GM13976 (cell line): ENCODE results near the gene ATXN1L.
"Not testable (repeated sequence)": the region's sequence is repeated elsewhere in the genome, so short reads cannot be mapped to it uniquely, and the experiment has no call there.

ENCODE experiments used
- DNase-seq: peaks from one replicate; pipeline ENCODE4 v3.0.0; 2012; ENCODE audit warnings: low spot score
- in situ Hi-C: fragments of 300-500 bp; cut with MboI; formaldehyde crosslinking; loops from one replicate; pipeline ENCODE4 v1.12.0; 2022; ENCODE audit warnings: low sequenced_read_pairs, mixed read lengths, inconsistent platforms; ENCODE audit not compliant: unreplicated experiment
- TF ChIP-seq, protein P1 (sequence below): IDR thresholded peaks from 2 replicates; pipeline ENCODE4 v1.5.1; 2012; ENCODE audit warnings: borderline replicate concordance, mild to moderate bottlenecking; ENCODE audit not compliant: insufficient read depth; ENCODE audit errors: extremely low read depth, missing control alignments, control extremely low read depth

ATXN1L gene, protein sequence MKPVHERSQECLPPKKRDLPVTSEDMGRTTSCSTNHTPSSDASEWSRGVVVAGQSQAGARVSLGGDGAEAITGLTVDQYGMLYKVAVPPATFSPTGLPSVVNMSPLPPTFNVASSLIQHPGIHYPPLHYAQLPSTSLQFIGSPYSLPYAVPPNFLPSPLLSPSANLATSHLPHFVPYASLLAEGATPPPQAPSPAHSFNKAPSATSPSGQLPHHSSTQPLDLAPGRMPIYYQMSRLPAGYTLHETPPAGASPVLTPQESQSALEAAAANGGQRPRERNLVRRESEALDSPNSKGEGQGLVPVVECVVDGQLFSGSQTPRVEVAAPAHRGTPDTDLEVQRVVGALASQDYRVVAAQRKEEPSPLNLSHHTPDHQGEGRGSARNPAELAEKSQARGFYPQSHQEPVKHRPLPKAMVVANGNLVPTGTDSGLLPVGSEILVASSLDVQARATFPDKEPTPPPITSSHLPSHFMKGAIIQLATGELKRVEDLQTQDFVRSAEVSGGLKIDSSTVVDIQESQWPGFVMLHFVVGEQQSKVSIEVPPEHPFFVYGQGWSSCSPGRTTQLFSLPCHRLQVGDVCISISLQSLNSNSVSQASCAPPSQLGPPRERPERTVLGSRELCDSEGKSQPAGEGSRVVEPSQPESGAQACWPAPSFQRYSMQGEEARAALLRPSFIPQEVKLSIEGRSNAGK

DNA sequence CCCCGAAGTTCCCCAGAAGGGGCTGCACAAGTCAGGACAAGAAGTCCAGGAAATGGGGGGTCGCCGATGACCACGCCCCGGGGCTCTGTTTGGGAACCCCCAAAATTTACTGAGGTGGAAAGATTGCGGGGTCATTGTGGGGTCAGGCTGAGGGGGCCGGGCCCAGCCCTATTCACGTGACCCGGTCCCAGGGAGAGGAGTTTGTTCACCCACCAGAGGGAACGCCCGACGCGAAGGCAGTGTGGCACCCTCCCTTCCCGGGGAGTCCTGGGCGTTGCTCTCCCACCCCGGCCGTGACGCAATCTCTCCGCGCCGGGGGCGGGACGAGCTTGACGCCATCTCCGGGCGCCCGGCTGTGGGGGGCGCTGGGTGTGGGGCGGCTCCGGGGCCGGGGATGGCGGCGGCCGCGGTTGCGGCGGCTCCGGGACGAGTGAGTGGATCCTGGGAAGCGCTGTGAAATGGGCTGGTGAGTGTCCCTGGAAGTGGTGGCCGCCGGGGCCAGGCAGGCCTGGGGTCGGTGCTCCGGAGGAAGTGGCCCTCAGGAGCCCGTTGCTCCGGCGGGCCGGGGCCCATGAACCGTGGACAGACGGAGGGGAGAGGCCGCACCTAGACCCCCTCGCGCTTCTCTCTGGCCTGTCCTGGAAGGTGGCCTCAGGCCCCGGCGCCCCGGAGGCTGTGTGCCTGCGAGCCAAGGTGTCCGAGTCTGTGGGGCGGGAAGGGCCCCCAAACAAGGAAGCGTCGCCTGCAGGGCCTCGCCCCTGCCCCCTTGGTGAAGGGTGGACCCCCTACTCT lies at the start of gene ATXN1L:
Gene ATXN1L, plus strand, starts transcription at position 338 of the 792 bp plus-strand sequence. CDS start 3,765 bp downstream, outside the sequence.
- in situ Hi-C loops: no loop called here
- peak; percentile 98 for DNase-seq
- TF ChIP-seq, protein P1, sequence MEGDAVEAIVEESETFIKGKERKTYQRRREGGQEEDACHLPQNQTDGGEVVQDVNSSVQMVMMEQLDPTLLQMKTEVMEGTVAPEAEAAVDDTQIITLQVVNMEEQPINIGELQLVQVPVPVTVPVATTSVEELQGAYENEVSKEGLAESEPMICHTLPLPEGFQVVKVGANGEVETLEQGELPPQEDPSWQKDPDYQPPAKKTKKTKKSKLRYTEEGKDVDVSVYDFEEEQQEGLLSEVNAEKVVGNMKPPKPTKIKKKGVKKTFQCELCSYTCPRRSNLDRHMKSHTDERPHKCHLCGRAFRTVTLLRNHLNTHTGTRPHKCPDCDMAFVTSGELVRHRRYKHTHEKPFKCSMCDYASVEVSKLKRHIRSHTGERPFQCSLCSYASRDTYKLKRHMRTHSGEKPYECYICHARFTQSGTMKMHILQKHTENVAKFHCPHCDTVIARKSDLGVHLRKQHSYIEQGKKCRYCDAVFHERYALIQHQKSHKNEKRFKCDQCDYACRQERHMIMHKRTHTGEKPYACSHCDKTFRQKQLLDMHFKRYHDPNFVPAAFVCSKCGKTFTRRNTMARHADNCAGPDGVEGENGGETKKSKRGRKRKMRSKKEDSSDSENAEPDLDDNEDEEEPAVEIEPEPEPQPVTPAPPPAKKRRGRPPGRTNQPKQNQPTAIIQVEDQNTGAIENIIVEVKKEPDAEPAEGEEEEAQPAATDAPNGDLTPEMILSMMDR: no peak

DNA sequence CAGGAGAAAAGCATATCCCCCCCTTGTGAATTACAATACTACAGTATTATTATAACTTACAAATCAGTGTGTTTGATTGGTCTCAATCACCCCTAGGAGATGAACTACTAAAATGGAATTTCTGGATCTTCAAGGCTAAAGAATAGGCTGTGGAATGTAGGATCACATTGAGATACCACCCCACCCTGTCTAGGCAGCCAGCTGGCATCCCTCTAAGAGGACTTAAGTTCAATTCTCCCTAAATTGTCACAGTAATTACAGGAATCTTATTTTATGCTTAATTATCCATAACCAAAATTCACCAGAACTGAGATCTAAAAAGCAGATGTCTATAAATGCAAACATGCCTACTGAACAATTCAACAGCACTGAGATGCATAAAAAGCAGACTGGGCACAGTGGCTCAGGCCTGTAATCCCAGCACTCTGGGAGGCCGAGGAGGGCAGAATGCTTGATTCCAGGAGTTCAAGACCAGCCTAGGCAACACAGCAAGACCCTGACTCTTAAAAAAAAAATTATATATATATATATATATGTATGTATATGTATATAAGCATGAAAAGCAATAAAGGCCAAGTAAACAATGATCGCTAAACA lies 49.2 kb upstream of the ATXN1L start:
- no peak for DNase-seq
- TF ChIP-seq, protein P1: no peak
- in situ Hi-C loops: no loop called here

DNA sequence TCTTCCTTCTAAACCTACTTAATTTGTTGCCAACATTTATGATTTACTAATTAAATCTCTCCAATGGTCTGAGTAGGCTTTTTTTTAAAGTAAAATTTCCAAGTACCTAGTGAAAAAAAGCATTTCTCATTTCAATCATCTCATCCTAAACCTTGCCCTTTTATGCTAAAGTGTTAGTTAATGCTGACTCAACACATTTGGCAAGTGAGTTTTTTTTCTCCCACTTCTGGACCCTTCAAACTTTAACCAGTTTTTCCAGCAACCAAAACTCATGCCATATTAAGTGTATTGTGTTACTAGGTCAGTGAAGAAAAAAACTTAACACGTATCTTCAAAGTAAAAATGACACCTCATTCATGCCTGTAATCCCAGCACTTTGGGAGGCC lies 42.5 kb upstream of the ATXN1L start:
- no peak for DNase-seq
- TF ChIP-seq, protein P1: no peak
- in situ Hi-C loops: no loop called here

DNA sequence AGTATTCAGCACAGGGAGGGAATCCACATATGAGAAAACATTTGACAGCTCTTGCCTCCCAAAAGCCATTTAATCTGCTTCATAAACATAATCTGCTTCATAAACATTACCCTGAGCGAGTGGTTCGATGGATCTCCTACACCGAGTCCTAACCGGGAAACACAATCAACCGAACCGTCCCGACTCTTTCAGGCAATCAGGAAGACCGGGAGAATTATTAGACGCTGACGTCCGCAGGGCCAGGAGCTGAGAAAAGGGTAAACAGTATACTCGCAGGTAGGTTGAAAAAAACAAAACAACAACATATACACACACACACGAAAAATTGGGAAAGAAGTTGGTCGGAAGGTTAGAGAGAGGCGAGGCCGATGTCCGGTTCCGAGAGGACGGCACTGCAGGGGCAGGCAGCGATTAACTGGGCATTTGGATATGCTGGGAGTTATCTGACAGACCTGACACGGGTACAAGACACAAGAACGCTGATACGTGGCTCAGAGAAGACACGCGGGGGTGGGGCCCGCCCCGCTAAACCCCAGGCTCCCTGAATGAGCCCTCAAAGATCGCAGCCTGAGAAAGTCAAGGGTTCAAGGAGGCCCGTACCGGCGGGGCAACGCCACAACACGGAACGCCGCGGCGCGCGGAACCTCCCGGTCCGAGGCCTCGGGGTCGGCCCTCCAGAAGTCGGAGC lies 37.7 kb upstream of the ATXN1L start:
- in situ Hi-C loops: no loop called here
- peak; percentile 62 for DNase-seq

DNA sequence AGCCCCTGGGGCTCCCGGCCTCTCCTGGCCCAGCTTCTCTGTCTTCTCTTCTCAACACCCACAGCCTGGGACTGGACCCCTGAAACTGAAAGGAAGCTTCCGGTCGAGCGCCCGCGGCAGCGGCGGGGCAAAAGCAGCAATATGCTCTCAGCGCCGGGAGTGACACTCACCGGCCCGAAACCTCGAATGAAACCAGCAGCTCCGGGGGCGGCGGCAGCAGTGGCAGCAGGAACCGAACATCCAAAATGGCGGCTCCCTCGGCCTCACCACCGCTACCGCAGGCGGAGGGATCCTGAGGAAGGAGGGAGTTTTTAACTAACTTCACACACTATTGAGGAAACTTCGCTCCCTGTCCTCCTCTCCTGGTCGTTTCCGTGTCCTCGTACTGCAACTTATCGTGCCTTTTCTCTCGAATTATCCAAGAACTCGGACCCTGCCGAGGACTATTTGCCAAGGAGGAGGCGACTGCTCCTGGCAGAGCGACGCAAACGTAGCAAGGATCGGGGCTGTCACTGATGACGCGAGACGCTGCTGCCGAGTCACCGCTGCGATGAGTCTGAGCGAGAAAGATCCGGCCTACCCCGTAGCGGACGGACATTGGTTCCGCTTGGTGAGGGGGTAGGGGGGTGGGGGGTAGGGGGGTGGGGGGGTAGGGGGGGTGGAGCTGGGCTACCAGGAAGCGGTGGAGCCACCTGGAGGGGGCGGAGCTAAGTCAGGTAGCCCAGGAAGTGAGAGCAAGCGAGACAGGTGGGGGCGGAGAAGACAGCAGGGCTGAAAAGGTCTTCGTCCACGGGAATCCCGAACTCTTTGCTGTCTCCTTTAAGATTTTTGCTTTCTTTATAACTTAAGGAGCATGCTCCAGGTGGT lies 37.0 kb upstream of the ATXN1L start, which contains the start of gene AP1G1:
Gene AP1G1, minus strand, starts transcription at position 242 of the 867 bp plus-strand sequence. CDS start 19,355 bp downstream, outside the sequence.
- in situ Hi-C loops: no loop called here
- peak; percentile 94 for DNase-seq
- TF ChIP-seq, protein P1: no peak

More for the DNA sequence above, 37.7 kb upstream of the ATXN1L start:
- TF ChIP-seq, protein P1: no peak

DNA sequence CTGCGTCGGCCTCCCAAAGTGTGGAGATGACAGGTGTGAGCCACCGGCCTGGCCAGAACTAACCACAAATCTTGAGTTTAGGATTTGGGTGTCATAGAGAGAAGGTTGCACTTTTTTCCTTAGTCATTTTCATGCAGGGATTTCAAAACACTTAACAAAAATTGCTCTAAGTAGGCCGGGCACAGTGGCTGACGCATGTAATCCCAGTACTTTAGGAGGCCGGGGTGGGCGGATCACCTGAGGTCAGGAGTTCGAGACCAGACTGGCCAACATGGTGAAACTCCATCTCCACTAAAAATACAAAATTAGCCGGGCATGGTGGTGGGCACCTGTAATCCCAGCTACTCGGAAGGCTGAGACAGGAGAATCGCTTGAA lies 35.6 kb upstream of the ATXN1L start:
- DNase-seq, in situ Hi-C loops: not testable (repeated sequence)
